GM21825 (cell line): ENCODE measurements around the gene DDX11.
"Not testable (repeated sequence)": the region's sequence is repeated elsewhere in the genome, so short reads cannot be mapped to it uniquely, and the experiment has no call there.

Experiments used
- ATAC-seq: cut with Tn5 transposase; IDR thresholded peaks from one replicate; pipeline ENCODE4 v1.9.1; 2021; ENCODE audit warnings: mild to moderate bottlenecking, moderate library complexity; ENCODE audit not compliant: unreplicated experiment

Gene DDX11

DNA sequence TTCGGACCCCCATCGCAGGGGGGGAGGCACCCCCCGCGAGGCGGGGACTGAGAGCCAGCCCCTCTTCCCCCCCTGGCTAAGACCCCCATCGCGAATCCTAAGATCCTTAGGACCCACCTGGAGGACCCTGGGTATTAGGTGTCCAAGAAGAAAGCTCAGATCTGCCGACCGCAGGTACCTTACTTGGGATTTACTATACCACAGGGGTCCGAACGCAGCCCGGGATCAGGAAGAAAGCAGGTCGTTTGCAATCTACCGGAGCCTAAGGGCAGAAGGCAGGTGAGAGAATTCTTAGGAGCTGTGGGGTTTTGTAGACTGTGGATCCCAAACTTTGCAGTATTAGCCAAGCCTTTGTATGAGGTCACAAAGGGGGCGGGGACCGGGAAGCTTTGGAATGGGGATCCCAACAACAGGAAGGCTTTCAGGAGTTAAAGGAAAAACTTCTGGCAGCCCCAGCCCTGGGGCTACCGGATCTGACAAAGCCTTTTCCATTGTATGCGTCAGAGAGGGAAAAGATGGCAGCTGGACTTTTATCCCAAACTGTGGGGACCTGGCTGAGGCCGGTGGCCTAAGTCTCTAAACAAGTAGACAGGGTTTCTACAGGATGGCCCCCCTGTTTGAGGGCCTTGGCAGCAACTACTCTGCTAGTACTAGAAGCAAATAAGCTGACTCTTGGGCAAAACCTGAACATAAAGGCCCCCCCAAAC lies 47.5 kb downstream of the DDX11 start:
- ATAC-seq: not testable (repeated sequence)

DNA sequence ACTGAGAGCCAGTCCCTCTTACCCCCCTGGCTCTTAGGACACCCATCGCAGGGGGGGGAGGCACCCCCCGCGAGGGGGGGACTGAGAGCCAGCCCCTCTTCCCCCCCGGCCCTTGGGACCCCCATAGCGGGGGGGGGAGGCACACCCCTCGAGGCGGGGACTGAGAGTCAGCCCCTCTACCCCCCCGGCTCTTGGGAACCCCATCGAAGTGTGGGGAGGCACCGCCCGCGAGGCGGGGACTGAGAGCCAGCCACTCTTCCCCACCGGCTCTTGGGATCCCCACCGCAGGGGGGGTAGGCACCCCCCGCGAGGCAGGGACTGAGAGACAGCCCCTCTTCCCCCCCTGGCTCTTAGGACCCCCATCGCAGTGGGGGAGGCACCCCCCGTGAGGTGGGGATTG lies 48.8 kb downstream of the DDX11 start:
- ATAC-seq: no peak

GRCh38 chr12:31124158-31124557 lies 50.5 kb downstream of the DDX11 start:
- not testable (repeated sequence) for ATAC-seq

GRCh38 chr12:31125171-31125570 lies 51.5 kb downstream of the DDX11 start:
- not testable (repeated sequence) for ATAC-seq

- ATAC-seq: not testable (repeated sequence)
These were observed 53.7 kb downstream of the DDX11 start for GRCh38 chr12:31127209-31127848.

- ATAC-seq: not testable (repeated sequence)
These were observed 62.9 kb downstream of the DDX11 start for GRCh38 chr12:31136581-31136980.

GRCh38 chr12:31144768-31145167 lies 71.1 kb downstream of the DDX11 start:
- ATAC-seq: not testable (repeated sequence)

DNA sequence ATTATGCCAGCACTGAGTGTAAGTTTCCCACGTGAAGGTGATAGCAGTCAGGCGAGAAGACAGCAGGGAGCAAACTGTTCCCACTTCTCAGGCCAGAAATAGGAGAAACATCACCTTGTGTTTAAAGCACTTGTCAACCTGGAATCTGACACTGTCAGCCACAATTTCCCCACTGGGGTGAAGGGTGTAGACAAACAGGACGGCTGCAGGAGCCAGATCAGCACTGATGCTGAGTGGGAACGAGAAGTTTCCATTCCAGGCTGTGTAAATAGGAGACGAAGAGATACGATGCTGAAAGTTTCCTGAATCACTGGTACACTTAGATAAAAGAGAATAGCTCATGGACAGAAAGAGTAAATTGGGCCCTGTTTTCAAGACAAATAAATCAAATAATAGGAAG lies 71.6 kb downstream of the DDX11 start:
- ATAC-seq: not testable (repeated sequence)

DNA sequence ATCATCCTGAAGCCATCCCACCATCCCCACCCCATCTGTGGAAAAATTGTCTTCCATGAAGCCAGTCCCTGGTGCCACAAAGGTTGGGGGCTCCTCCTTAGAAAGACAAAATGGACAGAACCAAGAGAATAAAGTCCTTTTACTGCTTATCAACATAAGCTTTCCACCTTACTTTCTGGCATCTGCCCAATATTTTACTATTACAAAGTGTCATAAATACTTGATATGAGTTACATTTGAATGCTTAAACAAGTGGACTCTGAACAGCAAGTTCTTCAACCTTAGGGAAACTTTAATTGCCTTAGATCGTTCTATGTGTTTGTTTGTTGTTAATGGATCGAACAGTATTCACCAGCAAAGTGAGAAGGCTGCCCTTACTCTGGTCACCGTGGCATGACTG lies 73.8 kb downstream of the DDX11 start:
- ATAC-seq: not testable (repeated sequence)

- not testable (repeated sequence) for ATAC-seq
These were observed 77.1 kb downstream of the DDX11 start for GRCh38 chr12:31150766-31151165.
